Karpas-422 (cell line): Measurements from ENCODE around the gene PDZD4. TPM values are rescaled to one million over a fixed set of nuclear protein-coding genes. Genes with fewer than 3 reads are reported as not detected.

Source experiments
- DNase-seq: peaks from one replicate; pipeline ENCODE4 v3.0.0-alpha.2; 2015
- H2AFZ ChIP-seq: fragments of 200-600 bp; sonication (generic); 2 replicates; pipeline ENCODE4 v1.6.1; 2014; ENCODE audit warnings: antibody characterized with exemption, low read length, mixed read lengths
- H3K27ac ChIP-seq: fragments of 200-600 bp; sonication (generic); 2 replicates; pipeline ENCODE4 v1.5.1; 2014; ENCODE audit warnings: mild to moderate bottlenecking, low read length, moderate library complexity
- H3K27me3 ChIP-seq: fragments of 200-600 bp; sonication (generic); 2 replicates; pipeline ENCODE4 v1.6.1; 2014; ENCODE audit warnings: low read length, mixed read lengths
- H3K36me3 ChIP-seq: fragments of 200-600 bp; sonication (generic); 2 replicates; pipeline ENCODE4 v1.6.1; 2014; ENCODE audit warnings: low read length, mixed read lengths; ENCODE audit not compliant: insufficient read depth
- H3K4me1 ChIP-seq: fragments of 200-600 bp; sonication (generic); 2 replicates; pipeline ENCODE4 v1.6.1; 2014; ENCODE audit warnings: mild to moderate bottlenecking, low read length, mixed read lengths
- H3K4me2 ChIP-seq: fragments of 200-600 bp; sonication (generic); 2 replicates; pipeline ENCODE4 v1.6.1; 2014; ENCODE audit warnings: low read length, low read depth, mild to moderate bottlenecking; ENCODE audit not compliant: poor library complexity, severe bottlenecking
- H3K4me3 ChIP-seq: fragments of 200-600 bp; sonication (generic); 2 replicates; pipeline ENCODE4 v1.5.1; 2014; ENCODE audit warnings: mild to moderate bottlenecking, antibody characterized with exemption, low read length, mixed read lengths
- H3K79me2 ChIP-seq: fragments of 200-600 bp; sonication (generic); 2 replicates; pipeline ENCODE4 v1.6.1; 2014; ENCODE audit warnings: mild to moderate bottlenecking, low read length, mixed read lengths
- H3K9ac ChIP-seq: fragments of 200-600 bp; sonication (generic); 2 replicates; pipeline ENCODE4 v1.6.0; 2014; ENCODE audit warnings: low read length
- H3K9me2 ChIP-seq: fragments of 200-600 bp; sonication (generic), shearing (Covaris generic); replicated peaks from 2 replicates; pipeline ENCODE4 v1.6.0; 2014; ENCODE audit warnings: mild to moderate bottlenecking, low read length, moderate library complexity; ENCODE audit not compliant: insufficient read depth
- H3K9me3 ChIP-seq: fragments of 300-700, 200-600 bp; sonication (generic); 2 replicates; pipeline ENCODE4 v1.6.1; 2014; ENCODE audit warnings: low read length, mixed read lengths
- H4K20me1 ChIP-seq: fragments of 200-600 bp; sonication (generic); 2 replicates; pipeline ENCODE4 v1.6.1; 2014; ENCODE audit warnings: mild to moderate bottlenecking, antibody characterized with exemption, low read length, low read depth; ENCODE audit not compliant: insufficient read depth
- total RNA-seq: library from RNA; depleted of rRNA; stranded (reverse); fragments of >200 nt; shearing (Covaris generic); gene quantifications from 2 replicates; pipeline ENCODE4 v1.2.3, GENCODE V29; 2014; ENCODE audit warnings: low replicate concordance

Gene PDZD4
- total RNA-seq, 1 experiment from 2014 or later: not detected

- peaks cover 35% of the 10 kb centered on the region for H3K79me2 ChIP-seq
- H3K4me2 ChIP-seq: peak overlapping the region; percentile 82
- H3K4me1 ChIP-seq: peaks cover 17% of the 10 kb centered on the region
- no peak overlapping the region for H2AFZ ChIP-seq
- no peaks in the 10 kb centered on the region for H3K27me3 ChIP-seq
- peak overlapping the region; percentile 49; the same call in 1 of the 2 replicates for H3K27ac ChIP-seq
- peak; percentile 57 for DNase-seq
- H4K20me1 ChIP-seq: peaks cover 10% of the 10 kb centered on the region; the same call in 1 of the 2 replicates
- H3K9me3 ChIP-seq: no peaks in the 10 kb centered on the region
- peak overlapping the region; percentile 96 for H3K9ac ChIP-seq
- H3K4me3 ChIP-seq: peak overlapping the region; percentile 80
- H3K9me2 ChIP-seq: no peaks in the 10 kb centered on the region
- no peaks in the 10 kb centered on the region; the same call in 1 of the 2 replicates for H3K36me3 ChIP-seq
These were observed 35.2 kb downstream of the PDZD4 start for GRCh38 chrX:153794897-153795816.

GRCh38 chrX:153794018-153794896 is 36.1 kb downstream of the PDZD4 start, which contains the start of the genes IDH3G and SSR4:
Gene IDH3G (minus strand): TSS chrX:153794375. CDS start chrX:153794326, 49 bp downstream.
Gene SSR4 (plus strand): TSS chrX:153794668. CDS start chrX:153794688, 20 bp downstream.
- peaks cover 17% of the 10 kb centered on the region for H3K4me1 ChIP-seq

GRCh38 chrX:153793291-153793690 is 37.1 kb downstream of the PDZD4 start:
- no peaks in the 10 kb centered on the region for H3K9me3 ChIP-seq
- peak overlapping the region; percentile 81 for H3K9ac ChIP-seq
- H3K27ac ChIP-seq: peak overlapping the region; percentile 69; the same call in 1 of the 2 replicates
- no peaks in the 10 kb centered on the region; the same call in 1 of the 2 replicates for H3K36me3 ChIP-seq
- DNase-seq: peak; percentile 70
- peak overlapping the region; percentile 80 for H3K4me3 ChIP-seq
- peaks cover 35% of the 10 kb centered on the region for H3K79me2 ChIP-seq
- H3K27me3 ChIP-seq: no peaks in the 10 kb centered on the region
- H2AFZ ChIP-seq: no peak overlapping the region
- peaks cover 17% of the 10 kb centered on the region for H3K4me1 ChIP-seq
- no peaks in the 10 kb centered on the region for H3K9me2 ChIP-seq
- peaks cover 10% of the 10 kb centered on the region; the same call in 1 of the 2 replicates for H4K20me1 ChIP-seq
- H3K4me2 ChIP-seq: peak overlapping the region; percentile 74

More at GRCh38 chrX:153794018-153794896, 36.1 kb downstream of the PDZD4 start, which contains the start of the genes IDH3G and SSR4:
- Histone ChIP-seq H3K9me2 (no peaks in the 10 kb centered on the region), H3K27me3 (no peaks in the 10 kb centered on the region), H3K79me2 (peaks cover 35% of the 10 kb centered on the region), H3K36me3 (no peaks in the 10 kb centered on the region; the same call in 1 of the 2 replicates), H4K20me1 (peaks cover 10% of the 10 kb centered on the region; the same call in 1 of the 2 replicates), H3K4me2 (peak within 1 kb of the TSS; percentile 82), H3K9me3 (no peaks in the 10 kb centered on the region), H3K27ac (peak within 1 kb of the TSS; percentile 69), H3K4me3 (peak within 1 kb of the TSS; percentile 80), H3K9ac (peak within 1 kb of the TSS; percentile 96), H2AFZ (no peak within 1 kb of the TSS)
- peak; percentile 96 for DNase-seq

- peak overlapping the region; percentile 81 for H3K9ac ChIP-seq
- no peaks in the 10 kb centered on the region for H3K9me2 ChIP-seq
- H3K4me1 ChIP-seq: peaks cover 17% of the 10 kb centered on the region
- H3K4me2 ChIP-seq: peak overlapping the region; percentile 74
- no peak overlapping the region for H2AFZ ChIP-seq
- H3K27ac ChIP-seq: no peak overlapping the region
- H3K4me3 ChIP-seq: peak overlapping the region; percentile 80; the same call in 1 of the 2 replicates
- peaks cover 10% of the 10 kb centered on the region; the same call in 1 of the 2 replicates for H4K20me1 ChIP-seq
- no peak for DNase-seq
- no peaks in the 10 kb centered on the region for H3K27me3 ChIP-seq
- peaks cover 35% of the 10 kb centered on the region for H3K79me2 ChIP-seq
- no peaks in the 10 kb centered on the region; the same call in 1 of the 2 replicates for H3K36me3 ChIP-seq
- H3K9me3 ChIP-seq: no peaks in the 10 kb centered on the region
These were observed 38.0 kb downstream of the PDZD4 start for GRCh38 chrX:153792368-153792767.

- Histone ChIP-seq H3K4me3 (no peak overlapping the region), H3K9ac (no peak overlapping the region), H3K9me3 (no peaks in the 10 kb centered on the region), H4K20me1 (peaks cover 10% of the 10 kb centered on the region; the same call in 1 of the 2 replicates), H3K79me2 (peaks cover 35% of the 10 kb centered on the region), H3K27ac (no peak overlapping the region), H2AFZ (no peak overlapping the region), H3K9me2 (no peaks in the 10 kb centered on the region), H3K4me1 (peaks cover 17% of the 10 kb centered on the region), H3K36me3 (no peaks in the 10 kb centered on the region), H3K4me2 (no peak overlapping the region), H3K27me3 (no peaks in the 10 kb centered on the region)
- no peak for DNase-seq
These were observed 39.1 kb downstream of the PDZD4 start for GRCh38 chrX:153791104-153791852.

GRCh38 chrX:153789654-153790053 is 40.7 kb downstream of the PDZD4 start:
- Histone ChIP-seq H3K9me3 (no peaks in the 10 kb centered on the region), H3K4me1 (peaks cover 7% of the 10 kb centered on the region), H3K79me2 (peaks cover 25% of the 10 kb centered on the region), H4K20me1 (0 out of 2 replicates have a peak, but pooled peaks cover 4% of the 10 kb centered on the region), H3K27me3 (no peaks in the 10 kb centered on the region), H3K4me2 (no peak overlapping the region), H3K9ac (no peak overlapping the region), H3K36me3 (no peaks in the 10 kb centered on the region), H3K4me3 (no peak overlapping the region), H3K27ac (no peak overlapping the region), H2AFZ (no peak overlapping the region), H3K9me2 (no peaks in the 10 kb centered on the region)
- no peak for DNase-seq

- no peak for DNase-seq
These were observed 43.7 kb downstream of the PDZD4 start for GRCh38 chrX:153786669-153787068.

More at GRCh38 chrX:153786669-153787068, 43.7 kb downstream of the PDZD4 start:
- H3K27me3 ChIP-seq: no peaks in the 10 kb centered on the region
- no peak overlapping the region for H3K9ac ChIP-seq
- H3K4me2 ChIP-seq: no peak overlapping the region
- no peaks in the 10 kb centered on the region for H3K9me2 ChIP-seq
- H3K9me3 ChIP-seq: no peaks in the 10 kb centered on the region
- H3K79me2 ChIP-seq: peaks cover 2% of the 10 kb centered on the region; the same call in 1 of the 2 replicates
- no peak overlapping the region for H3K27ac ChIP-seq
- no peak overlapping the region for H2AFZ ChIP-seq
- 0 out of 2 replicates have a peak, but pooled peaks cover 4% of the 10 kb centered on the region for H4K20me1 ChIP-seq
- no peaks in the 10 kb centered on the region for H3K4me1 ChIP-seq
- H3K4me3 ChIP-seq: no peak overlapping the region
- H3K36me3 ChIP-seq: no peaks in the 10 kb centered on the region
